Lower leg skin (tissue), 4 donors: ENCODE measurements around the gene APP. TPM values are rescaled to one million over a fixed set of nuclear protein-coding genes. Genes with fewer than 3 reads are reported as not detected.

Source experiments
- DNase-seq, 2 donors: peaks; one replicate each; pipeline ENCODE4 v3.0.0-alpha.2; 2019; ENCODE audit warnings: low spot score in 2 of 2
- H3K4me3 ChIP-seq: fragments of 200-600 bp; sonication (generic); 2 replicates; pipeline ENCODE4 v1.5.1; 2017; ENCODE audit warnings: mild to moderate bottlenecking, low read depth; ENCODE audit not compliant: poor library complexity, severe bottlenecking
- CTCF ChIP-seq, 3 donors: fragments of 450-650 bp; IDR thresholded peaks; one replicate each; pipeline ENCODE4 v1.5.1; 2016; ENCODE audit warnings: antibody characterized with exemption in 3 of 3, mild to moderate bottlenecking in 3 of 3, moderate library complexity in 2 of 3
- POLR2A ChIP-seq, 2 donors: fragments of 450-650 bp; IDR thresholded peaks; one replicate each; pipeline ENCODE4 v1.6.1; 2016 to 2017; ENCODE audit warnings: antibody characterized with exemption in 2 of 2, mild to moderate bottlenecking in 1 of 2, moderate library complexity in 1 of 2
- WGBS, 2 donors: methylation state at CpG; one replicate each; pipeline ENCODE4 v1.1.5; 2018; 5-methylcytosine and 5-hydroxymethylcytosine counted together
- intact Hi-C: fragments of 100-400 bp; cut with DNase I; formaldehyde crosslinking; loops from one replicate; pipeline ENCODE4 v1.15.0; 2023; ENCODE audit warnings: low total_unique reads
- total RNA-seq, 4 donors: library from RNA; depleted of rRNA; stranded (reverse); fragments of >200 nt; gene quantifications; one replicate each; pipeline ENCODE4 v1.1.0, GENCODE V29; 2016

Gene APP
- total RNA-seq, 4 donors from 2014 or later = 240 to 403 (median 331) TPM

GRCh38 chr21:26003404-26003803 is 167.2 kb downstream of the APP start:
- WGBS, 2 donors = 71 to 73% methylated on average over 4 of the region's 4 CpGs
- no peak overlapping the region for H3K4me3 ChIP-seq
- TF ChIP-seq CTCF (IDR thresholded peaks at IDR 0.05) (no peak), POLR2A (IDR thresholded peaks at IDR 0.05) (no peak)
- intact Hi-C loops = no loop called here
- no peak for DNase-seq

- no peak for DNase-seq
- WGBS, 2 donors = 94 to 97% methylated on average over 5 of the region's 5 CpGs
- no peak for TF ChIP-seq POLR2A (IDR thresholded peaks at IDR 0.05)
- TF ChIP-seq CTCF (IDR thresholded peaks at IDR 0.05) = no peak
- intact Hi-C loops = no loop called here
- H3K4me3 ChIP-seq = no peak overlapping the region
These were observed 169.2 kb downstream of the APP start for GRCh38 chr21:26001356-26001755.

GRCh38 chr21:25999921-26000582 is 170.5 kb downstream of the APP start:
- intact Hi-C loops = no loop called here
- WGBS, 2 donors = 76 to 84% methylated on average over 19 of the region's 19 CpGs
- no peak for DNase-seq
- H3K4me3 ChIP-seq = no peak overlapping the region
- TF ChIP-seq POLR2A (IDR thresholded peaks at IDR 0.05) (no peak), CTCF (IDR thresholded peaks at IDR 0.05) (no peak)

- WGBS, 2 donors = 75 to 76% methylated on average over 4 of the region's 4 CpGs
- TF ChIP-seq CTCF (IDR thresholded peaks at IDR 0.05) (no peak), POLR2A (IDR thresholded peaks at IDR 0.05) (no peak)
- intact Hi-C loops = no loop called here
- DNase-seq = no peak
- H3K4me3 ChIP-seq = no peak overlapping the region
These were observed 172.6 kb downstream of the APP start for GRCh38 chr21:25997788-25998611.

GRCh38 chr21:25995278-25995677 is 175.3 kb downstream of the APP start:
- no peak for DNase-seq
- H3K4me3 ChIP-seq = no peak overlapping the region
- WGBS, 2 donors = 92 to 95% methylated on average over 9 of the region's 9 CpGs
- TF ChIP-seq CTCF (IDR thresholded peaks at IDR 0.05) = no peak
- no peak for TF ChIP-seq POLR2A (IDR thresholded peaks at IDR 0.05)
- intact Hi-C loops = no loop called here
